Retinal pigment epithelial cell (primary cell): ENCODE results near the gene SCIN.

ENCODE experiments used
- DNase-seq: peaks from one replicate; pipeline ENCODE4 v3.0.0-alpha.2; 2010; ENCODE audit warnings: low read depth
- H3K4me3 ChIP-seq: 2 replicates; pipeline ENCODE4 v1.5.1; 2011; ENCODE audit warnings: mild to moderate bottlenecking, low read length, control low read depth, moderate library complexity
- TF ChIP-seq, protein P1 (sequence below): conservative IDR thresholded peaks from 2 replicates; pipeline ENCODE4 v1.5.1; 2011; ENCODE audit warnings: low read depth, low read length, control low read depth, inconsistent platforms

Gene SCIN

DNA sequence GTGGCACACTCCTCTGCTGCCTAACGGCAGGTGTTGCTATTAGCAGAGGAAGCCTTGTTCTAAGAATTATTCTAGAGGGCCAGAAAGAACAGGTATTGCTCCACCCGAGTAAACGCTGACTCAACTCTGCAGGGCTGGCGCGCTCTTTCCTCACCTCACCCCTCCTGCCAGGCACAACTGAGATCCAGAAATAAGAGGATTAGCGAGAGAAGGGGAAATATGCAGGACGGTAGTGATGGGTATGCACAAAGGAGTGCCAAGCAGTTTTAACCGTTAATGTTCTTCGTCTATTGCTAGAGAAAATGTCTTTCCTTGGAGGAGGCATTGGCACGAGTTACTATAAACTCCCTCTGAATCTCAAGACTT, 369 bp upstream of the SCIN start:
- TF ChIP-seq, protein P1, sequence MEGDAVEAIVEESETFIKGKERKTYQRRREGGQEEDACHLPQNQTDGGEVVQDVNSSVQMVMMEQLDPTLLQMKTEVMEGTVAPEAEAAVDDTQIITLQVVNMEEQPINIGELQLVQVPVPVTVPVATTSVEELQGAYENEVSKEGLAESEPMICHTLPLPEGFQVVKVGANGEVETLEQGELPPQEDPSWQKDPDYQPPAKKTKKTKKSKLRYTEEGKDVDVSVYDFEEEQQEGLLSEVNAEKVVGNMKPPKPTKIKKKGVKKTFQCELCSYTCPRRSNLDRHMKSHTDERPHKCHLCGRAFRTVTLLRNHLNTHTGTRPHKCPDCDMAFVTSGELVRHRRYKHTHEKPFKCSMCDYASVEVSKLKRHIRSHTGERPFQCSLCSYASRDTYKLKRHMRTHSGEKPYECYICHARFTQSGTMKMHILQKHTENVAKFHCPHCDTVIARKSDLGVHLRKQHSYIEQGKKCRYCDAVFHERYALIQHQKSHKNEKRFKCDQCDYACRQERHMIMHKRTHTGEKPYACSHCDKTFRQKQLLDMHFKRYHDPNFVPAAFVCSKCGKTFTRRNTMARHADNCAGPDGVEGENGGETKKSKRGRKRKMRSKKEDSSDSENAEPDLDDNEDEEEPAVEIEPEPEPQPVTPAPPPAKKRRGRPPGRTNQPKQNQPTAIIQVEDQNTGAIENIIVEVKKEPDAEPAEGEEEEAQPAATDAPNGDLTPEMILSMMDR, result no peak
- DNase-seq, result peak; percentile 72
- peak overlapping the region; percentile 65 for H3K4me3 ChIP-seq

DNA sequence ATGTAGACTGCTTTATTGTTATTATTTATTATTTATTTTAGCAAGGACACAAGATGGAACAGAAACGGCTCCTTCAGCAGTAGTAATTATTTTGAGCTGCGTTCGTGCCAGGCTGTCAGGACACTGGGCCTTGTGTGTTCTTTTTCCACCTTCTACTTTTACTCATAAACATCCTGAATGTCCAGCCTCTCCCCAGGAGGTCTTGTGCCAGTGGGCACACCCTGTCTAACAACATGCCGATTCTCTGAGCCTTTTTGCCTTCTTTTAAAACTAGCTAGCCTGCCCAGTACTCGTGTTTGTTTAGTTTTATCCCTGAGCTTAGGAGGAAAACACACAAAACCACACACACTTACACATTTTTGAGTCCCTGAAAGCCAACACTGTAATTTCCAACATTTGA, 1.2 kb downstream of the SCIN start:
- TF ChIP-seq, protein P1, result no peak
- DNase-seq, result no peak
- H3K4me3 ChIP-seq, result peak overlapping the region; percentile 65

DNA sequence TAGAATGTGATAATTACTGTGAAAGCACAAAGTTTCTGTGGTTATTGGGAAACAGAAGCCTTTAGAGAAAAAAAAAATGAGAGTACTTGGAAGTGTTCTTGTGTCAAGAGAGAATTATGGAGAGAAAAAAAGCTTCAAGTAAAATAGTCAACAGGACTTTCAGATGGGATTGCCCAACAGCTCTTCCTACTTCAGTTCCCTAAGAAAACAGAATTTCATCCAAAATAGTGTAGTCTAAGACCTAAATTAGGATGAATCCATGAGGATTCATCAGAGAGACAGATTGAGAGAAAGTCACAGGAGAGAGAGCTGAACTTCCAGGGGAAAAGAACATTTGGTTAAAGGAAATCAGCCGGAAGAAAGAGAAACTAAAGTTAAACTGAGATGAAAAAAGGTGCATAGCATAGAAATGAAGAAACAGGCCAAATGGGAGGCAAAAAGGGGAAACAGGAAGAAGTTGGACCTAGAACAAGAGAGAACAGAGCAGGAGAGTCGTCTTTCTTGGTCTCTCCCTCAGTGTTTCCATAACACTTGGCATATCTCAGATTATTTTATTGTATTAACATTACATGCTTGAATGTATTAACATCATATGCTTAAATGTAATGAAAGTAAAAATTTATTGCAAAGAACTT, 2.5 kb downstream of the SCIN start:
- TF ChIP-seq, protein P1, result no peak
- DNase-seq, result no peak
- no peak overlapping the region for H3K4me3 ChIP-seq

DNA sequence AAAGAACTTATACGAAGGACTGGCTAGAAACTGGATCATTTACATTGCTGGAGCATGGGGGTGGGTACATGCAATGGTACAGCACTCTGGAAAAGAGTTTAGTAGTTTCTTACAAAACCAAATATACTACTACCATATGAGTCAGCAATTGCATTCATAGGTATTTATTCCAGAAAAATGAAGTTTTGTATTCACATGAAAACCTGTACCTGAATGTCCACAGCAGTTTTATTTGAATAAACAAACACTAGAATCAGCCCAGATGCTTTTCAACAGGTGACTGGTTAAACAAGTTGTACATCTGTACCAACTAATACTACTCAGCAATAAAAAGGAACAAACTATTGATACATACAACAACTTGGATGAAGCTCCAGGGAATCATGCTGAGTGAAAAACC, 3.4 kb downstream of the SCIN start:
- TF ChIP-seq, protein P1, result no peak
- no peak overlapping the region for H3K4me3 ChIP-seq
- no peak for DNase-seq

DNA sequence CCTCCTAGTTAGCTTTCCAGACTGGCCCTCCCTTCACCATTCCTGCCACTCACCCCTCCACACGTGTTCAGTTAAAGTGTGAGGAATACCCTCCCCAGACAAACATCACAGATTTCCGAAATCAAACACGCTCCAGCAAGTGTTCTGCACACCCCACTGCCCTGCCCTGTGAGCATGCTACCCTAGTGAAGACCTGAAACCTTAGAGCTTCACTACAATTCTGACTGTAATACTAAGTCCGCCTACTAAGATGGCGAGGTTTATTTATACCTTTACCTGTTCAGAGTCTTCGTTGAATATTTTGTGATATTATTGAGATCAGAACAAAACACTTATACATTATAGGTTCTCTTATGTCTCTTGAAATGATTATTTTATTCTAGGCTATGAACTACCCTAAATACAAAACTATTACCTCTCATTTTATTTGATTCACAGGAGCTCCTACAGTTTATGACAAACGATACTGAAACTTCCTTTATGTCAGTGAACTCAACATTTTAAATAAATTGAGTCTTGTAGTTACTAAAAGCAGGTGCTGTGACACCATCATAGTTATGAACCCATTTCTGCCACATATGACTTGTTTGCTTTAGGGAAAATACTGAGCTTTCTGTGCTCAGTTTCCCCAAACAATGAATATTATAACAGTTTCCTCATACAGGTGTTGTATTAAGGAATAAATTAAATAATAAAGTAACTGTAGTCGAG, 8.6 kb downstream of the SCIN start:
- H3K4me3 ChIP-seq, result no peak overlapping the region
- TF ChIP-seq, protein P1, result no peak
- no peak for DNase-seq

DNA sequence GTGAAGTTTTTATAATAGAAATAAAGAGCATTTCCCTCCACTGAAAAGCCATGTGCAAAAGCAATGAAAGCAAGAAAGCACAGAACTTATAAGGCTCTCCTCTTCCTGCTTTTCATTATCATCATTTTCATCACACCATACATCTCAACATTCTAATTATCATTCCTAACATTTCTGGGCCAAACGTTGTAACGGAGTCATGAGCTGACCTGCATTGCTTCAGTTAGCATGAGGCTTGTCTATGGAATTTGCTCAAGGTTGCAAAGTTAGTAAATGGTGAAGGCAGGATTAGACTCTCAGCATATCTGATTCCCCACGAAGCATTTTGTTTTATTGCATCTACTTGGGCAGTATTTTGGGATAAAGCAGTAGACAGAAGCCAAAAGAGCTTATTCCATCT, 11.4 kb downstream of the SCIN start:
- DNase-seq, result peak; percentile 61
- TF ChIP-seq, protein P1, result no peak
- H3K4me3 ChIP-seq, result no peak overlapping the region

DNA sequence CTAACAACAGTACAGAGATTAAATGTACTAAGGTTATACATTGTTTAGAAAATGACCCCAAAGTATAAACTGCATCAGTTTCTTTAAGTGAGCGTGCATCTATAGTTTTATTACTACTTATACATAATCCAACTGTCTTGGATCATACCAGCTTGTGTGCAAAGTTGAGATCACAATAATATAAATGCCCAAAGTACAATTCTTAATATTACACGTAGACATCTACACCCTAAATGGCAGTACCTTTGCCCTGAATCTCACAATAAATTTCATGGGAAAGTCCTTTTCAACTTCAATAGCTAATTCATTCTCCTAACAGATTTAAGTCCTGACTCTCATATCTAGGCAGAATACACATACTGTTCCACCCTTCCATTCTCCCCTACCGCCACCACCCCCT, 11.8 kb downstream of the SCIN start:
- TF ChIP-seq, protein P1, result no peak
- DNase-seq, result no peak

More for the DNA sequence above, 11.8 kb downstream of the SCIN start:
- H3K4me3 ChIP-seq, result no peak overlapping the region
